Activated gamma-delta T cell treated with anti-CD3 and anti-CD28 coated beads, Interleukin-2, amount 50 U/mL, for 16 hours (primary cell): ENCODE data around the gene LDB2.

Experiments
- DNase-seq: peaks from one replicate; pipeline ENCODE4 v3.0.0-alpha.2; 2020; ENCODE audit warnings: low read depth

Gene LDB2

DNA sequence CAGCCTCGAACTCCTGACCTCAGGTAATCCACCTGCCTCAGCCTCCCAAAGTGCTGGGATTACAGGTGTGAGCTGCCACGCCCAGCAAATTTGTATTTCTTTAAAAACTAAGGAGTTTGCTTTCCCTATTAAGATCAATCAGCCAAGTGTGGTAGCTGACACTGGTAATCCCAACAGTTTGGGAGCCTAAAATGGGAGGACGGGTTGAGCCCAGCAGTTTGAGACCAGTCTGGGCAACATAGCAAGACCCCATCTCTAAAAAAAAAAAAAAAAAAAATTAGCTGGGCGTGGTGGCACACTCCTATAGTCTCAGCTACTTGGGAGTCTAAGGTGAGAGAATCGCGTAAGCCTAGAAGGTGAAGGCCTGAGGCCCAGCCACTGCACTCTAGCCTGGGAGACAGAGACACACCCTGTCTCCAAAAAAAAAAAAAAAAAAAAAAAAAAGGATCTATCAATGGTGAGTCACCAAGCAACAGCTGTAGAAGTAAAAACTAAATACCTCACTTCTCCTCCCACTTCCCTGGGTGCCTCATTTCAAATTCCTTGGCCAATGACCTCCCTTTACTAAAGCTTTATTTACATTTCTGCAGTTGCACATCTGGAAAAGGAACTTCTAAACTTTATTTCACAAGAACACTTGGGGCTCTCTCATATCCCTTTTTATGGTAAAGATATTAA lies 54.5 kb downstream of the LDB2 start:
- no peak for DNase-seq

DNA sequence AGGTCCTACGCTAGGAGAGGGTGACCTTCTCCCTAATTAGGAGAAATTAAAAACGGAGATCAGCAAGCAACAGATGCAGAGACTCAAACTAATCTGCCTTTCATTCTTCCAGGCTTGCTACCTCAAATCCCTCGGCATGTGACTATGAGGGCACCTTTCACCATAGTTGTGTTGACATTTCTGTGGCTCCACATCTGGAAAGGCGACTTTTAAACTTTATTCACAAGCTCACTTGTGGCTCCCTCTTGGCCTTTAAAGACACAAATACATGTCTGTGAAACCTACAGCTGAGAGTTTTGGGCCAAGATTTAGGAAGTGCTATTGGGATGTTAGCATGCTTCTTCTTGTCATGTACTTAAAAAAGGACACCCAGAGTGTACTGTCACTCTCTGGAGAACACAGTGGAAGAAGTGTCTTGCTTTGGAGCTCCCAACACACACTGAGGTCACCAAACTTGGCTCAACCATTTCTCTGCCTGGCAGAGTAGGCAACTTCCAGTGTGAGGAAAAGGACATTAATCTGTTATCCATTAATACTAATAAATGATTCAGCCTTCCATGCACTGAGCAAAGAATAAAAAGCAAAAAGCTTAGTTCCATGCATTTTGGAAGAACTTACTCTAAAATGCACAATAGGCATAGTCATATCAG lies 60.1 kb downstream of the LDB2 start:
- no peak for DNase-seq

DNA sequence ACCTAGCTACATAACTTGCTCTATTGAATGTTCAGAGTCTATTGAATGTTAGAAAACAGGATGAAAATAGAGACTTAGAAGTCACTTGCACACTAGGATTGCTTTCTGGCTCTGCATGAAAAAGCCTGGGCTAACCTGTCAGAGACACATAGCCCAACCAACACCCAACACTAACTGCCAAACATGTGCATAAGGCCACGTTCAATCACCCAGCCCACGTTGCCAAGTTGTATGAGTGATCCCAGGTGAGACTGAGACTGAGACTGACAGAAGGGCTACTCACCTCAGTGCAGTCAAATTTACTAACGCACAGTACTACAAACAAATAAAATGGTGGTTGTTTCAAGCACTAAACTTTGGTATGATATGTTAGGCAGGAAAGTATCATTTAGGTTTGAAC lies 61.0 kb downstream of the LDB2 start:
- no peak for DNase-seq

DNA sequence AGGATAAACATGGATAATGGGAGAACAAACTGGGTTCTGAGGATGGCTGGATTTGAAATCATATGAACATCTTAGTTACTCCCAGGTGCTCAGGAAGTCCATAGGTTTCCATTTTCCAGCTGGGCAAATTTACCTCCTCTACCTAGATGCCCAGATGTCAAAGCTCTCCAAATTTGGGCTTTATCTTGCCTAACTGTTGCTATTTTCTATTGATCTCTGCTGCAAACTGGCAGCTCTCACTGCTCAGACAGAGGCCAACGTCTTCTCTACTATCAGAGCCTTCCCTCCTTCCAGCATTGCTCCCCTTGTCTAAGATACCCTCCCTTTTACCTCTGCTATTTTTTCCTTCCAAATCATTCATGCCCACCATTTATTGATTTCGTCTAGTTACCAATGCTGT lies 62.1 kb downstream of the LDB2 start:
- DNase-seq, result no peak

DNA sequence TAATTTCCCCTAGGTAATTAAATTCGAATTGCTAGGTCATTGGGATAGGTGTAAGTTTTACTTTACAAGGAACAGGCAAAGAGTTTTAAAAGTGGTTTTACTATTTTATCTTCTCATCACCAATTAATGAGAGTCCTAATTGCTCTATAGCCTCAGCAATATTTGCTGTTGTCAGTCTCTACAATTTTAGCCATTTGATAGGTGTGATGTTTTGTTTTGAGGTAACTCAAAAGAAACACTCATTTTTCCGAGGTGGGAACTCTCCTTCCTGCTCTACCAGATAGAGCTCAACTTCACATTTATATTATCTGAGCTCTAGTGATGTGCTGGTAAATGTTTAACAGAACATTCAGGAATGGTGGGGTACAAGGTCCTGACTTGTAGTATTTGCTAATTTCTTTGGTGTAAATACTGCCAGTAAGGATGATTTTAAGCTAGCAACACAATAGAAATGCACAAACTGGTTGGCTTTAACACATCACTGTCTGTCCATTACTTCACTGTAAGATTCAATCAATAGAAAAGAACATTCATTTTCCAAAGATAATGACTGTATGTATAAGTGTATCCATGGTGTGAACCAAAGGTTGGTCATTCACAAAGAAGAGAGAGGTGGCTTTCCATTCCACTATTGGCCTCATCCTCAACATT lies 62.7 kb downstream of the LDB2 start:
- no peak for DNase-seq

DNA sequence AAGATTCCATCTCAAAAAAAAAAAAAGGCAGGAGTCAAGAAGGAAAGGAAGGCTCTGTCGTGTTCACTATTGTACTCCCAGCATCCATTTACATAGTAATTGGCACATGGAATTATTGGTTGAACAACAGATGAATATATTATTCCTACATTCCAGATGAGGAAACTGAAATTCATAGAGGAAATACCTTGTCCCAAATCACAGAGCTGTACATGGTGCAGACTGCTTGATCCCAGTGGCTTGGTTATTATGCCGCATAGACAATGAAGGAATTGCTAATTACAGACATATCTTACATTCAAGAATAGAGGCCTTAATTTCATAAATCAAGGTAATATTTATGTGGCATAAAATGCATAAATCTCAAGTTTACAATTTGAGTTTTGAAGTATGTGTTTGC lies 63.6 kb downstream of the LDB2 start:
- no peak for DNase-seq

DNA sequence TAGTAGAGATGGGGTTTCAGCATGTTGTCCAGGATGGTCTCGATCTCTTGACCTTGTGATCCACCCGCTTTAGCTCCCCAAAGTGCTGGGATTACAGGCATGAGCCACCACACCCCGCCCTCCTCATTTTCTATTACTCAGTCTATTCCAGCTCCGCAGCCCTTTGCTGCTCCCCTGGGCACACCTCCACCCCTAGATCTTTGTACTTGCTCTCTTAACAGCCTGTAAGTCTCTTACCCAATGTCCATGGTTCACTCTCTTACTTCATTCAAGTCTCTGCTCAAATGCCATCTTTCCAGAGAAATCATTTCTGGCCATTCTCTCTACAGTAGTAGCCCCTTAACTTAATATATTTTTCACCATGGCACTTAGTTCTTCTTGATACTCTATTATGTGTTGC lies 64.7 kb downstream of the LDB2 start:
- DNase-seq, result no peak

DNA sequence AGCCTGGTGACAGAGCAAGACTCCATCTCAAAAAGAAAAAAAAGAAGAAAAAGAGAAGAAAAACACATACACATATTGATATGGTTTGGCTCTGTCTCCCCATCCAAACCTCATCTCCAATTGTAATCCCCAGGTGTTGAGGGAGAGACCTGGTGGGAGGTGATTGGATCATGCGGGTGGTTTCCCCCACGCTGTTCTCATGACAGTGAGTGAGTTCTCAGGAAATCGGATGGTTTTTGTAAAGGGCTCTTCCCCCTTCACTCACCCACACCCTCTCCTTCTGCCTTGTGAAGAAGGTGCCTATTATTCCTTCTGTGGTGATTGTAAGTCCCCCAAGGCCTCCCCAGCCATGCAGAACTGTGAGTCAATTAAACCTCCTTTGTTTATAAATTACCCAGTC lies 68.4 kb downstream of the LDB2 start:
- DNase-seq, result no peak

DNA sequence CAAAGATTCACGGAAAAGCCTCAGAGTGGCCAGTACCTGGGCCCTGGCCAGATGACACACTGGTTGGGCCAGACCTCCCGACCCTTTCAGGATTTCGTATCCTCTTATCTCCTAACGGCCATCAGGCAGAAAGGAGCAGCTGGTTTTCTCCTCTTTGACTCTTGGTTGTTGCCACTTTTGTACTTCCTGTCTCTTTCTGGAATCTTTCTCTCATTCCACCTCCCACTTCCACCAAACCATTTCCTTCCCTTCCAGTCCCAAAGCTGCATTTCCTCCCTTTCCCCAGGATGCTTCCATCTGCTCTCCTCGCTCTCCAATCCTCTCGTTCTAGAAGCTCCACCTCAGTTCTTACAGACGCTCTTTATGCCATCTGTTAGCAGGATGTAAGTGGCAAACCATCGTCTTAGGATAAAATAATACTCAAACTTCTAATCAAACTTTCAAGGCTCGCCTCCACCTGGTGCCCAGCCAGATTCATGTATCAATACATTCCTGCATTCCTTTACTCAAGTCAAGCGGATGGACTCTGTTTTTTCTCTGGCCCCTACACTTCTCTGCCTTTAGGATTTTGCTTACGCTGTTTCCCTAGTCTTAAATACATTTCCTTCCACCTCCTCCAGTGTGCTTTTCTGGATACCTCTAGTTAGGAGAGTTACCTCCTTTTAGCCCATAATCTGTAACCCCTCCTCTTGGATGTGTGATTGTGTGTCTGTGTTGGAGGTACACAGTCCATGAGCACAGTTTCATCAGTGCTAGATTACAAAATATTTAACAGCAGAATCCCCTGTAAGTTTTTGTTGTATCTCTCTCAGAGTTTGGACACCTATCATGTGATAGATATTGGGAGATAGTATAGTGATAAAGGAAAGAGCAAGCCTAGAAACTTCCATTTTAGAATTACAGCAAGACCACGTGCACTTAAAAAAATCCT lies 70.4 kb downstream of the LDB2 start:
- no peak for DNase-seq

DNA sequence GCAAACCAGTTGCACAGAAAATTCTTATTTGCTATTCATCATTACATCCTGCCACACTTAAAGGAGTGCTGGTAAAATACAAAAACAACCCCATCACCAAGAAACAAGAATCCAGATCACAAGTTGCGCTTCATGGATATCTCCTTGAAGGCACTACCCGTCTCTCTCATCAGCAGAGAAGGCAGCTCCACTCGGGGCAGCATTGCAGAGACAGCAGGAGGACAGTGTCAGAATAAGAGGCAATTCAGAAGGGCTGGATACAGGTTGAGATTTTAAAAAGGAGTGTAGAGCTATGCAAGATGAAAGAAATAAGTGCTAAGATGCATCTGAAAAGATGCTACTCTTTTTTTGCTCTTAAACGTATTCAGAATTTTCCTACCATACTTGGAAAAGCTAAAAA lies 71.4 kb downstream of the LDB2 start:
- no peak for DNase-seq

DNA sequence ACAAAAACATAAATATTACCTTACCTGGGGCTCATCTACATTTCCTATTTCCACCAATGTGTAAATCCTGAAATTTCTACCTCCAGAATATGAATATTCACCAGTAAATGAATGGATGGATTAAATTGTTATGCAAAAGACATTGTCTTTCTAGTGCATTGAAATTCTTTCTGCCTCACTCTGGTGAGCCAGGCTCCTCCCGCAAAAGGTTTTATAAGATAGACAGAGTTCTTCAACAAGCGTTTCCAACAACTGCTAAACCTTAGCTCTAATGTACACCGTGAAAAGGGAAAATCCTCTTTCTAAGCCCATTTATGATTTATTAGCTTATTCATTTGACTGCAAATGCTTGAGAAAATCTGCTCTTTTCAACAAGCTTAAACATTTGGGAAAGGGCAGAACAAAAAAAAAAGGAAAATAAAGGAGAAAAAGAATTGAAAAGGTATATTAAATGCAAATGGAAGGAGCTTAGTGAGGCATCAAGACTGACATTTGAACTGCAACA lies 72.0 kb downstream of the LDB2 start:
- no peak for DNase-seq

DNA sequence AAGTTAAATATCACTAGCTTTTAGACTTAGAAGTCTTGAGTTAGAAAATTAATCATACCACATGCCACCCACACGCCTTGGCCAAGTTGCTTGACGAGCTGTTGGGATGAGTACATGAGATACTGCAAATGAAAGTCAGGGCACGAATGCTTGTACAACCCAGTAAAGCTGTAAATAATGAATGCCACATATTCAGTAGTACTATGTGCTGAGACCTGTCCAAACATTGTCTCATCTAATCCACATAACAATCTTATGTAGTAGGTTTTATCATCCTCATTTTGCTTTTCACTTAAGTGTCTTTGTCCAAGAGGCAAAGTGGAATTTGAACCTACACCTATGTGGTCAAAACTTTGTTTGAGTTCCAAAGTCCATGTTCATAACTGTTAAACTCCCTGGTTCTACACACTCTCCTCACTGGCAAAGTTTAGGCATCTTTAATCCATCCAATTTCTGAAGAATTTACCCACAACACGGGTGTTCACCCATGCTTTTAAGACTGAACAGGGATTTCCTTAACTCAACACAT lies 74.1 kb downstream of the LDB2 start:
- DNase-seq, result no peak

DNA sequence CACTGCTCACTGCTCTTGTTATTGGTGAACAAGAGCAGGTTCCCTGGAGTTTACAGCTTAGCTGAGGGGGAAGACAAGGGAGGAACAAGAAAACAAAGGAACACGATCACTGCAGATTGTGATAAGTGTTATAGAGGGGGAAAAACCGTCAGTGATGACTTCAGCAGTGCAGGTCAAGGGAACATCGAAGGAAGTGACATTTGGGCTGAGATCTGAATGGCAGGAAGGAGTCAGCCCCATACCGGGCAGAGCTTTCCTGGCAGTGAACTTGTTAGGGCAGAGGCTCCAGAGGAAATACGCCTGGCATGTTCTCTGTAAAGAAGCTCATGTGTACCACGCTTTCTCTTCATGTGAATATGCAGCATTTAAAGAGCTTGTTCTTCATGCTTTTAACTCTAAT lies 78.1 kb downstream of the LDB2 start:
- no peak for DNase-seq

DNA sequence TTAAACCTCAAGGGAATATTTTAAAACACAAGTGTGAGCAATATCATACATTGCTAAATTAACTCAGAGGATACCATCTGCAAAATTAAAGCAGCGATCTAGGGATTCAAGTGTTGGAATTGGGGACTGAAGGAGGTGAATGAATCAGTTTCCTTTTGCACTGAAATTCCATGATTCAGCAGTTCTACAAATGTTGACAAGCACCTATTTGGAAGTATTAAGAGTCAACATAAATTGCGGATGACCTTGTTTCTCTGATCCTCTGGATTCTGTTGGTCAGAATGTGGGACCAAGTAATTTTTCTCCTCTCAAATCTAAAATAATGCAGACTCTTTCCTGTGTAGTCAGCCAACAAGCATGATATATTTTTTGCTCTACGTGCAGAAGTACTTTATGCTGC lies 78.8 kb downstream of the LDB2 start:
- no peak for DNase-seq

DNA sequence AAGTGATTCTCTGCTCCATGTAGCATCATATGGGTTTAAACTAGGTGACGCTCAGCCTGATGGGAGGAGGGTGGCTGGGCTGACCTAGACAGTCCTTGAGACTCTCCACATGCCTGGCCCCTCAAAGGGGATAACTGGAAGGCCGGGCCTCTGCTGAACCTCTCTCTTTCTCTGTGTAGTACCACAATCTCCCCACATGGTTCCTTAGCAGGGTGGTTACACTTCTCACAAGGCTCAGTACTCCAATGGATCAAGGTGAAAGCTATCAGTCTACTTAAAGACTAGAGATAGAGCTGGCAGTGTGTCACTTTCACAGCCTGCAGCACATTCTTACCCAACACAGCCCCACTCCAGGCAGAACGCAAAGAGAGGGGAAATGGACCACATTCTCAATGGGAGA lies 80.4 kb downstream of the LDB2 start:
- no peak for DNase-seq

DNA sequence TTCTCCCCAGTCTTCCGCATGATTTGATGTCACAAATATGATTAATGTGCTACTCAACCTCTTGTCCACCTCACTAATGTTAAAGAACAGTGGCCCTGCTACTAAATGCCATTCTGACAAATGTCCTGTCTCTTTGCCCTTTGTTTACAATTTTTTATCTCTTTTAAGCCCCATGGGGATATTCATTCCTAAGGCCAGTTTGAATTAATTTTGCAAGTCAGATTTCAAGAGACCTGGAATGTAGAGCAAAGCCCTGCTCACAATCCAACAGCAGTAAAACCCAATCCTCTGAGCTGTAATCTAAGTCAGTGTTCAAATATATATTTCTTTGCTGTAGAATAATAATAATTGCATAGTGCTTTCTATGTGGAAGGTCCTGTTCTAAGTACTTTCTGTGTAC lies 81.2 kb downstream of the LDB2 start:
- DNase-seq, result no peak

DNA sequence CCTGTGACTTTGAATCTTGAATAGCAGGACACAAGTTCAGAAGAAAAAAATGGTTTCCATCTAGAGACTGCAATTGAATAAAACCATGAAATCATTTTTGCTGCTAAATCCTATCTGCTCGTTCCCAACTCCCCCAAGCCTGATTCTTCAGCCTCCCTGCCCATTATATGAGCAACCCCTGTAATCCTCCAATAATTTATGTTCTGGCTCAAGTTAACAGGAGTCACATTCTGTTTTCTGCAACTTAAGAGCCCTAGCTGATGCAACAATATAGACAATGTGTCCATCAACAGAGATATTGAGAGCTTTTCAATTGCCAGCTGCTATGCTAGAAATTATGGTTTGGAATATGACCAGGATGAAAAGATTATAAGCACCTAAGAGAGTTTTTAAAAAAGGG lies 84.1 kb downstream of the LDB2 start:
- DNase-seq, result no peak

DNA sequence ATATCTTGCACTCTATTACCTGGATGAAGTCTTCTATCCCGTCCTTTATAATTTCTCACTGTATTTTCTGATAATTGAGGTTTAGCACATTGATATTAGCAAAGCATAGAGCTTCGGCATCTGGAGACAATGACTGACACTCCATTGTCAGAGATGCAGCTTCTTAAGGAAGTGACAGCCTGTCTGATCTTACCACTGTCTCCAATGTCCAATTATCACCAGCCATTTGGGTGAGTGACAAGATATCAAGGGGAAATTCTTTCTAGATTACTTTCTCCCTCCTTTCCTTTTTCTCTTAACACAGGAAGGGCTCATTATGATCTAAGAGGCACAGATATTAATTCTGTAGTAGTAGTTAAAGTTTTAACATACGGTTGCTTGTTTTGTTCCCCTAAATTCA lies 86.4 kb downstream of the LDB2 start:
- DNase-seq, result no peak

DNA sequence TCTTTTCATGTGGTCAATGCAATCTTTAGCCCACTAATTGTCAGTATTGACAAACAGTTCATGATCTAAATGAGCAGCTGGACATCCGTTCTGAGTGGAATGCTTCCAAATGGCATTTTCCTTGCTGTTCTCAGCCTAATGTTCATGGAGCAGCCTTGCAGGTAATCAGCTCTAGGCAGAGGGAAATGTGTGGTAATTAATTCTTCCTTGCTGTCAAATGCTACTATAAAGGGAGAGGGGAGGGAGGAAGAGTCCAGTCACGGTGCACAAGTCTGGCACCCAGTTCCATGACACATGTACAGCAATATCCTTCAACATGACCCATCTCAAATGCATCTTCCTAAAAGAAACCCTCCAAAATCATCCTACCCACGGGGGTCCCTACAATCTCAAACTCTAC lies 88.5 kb downstream of the LDB2 start:
- DNase-seq, result no peak

DNA sequence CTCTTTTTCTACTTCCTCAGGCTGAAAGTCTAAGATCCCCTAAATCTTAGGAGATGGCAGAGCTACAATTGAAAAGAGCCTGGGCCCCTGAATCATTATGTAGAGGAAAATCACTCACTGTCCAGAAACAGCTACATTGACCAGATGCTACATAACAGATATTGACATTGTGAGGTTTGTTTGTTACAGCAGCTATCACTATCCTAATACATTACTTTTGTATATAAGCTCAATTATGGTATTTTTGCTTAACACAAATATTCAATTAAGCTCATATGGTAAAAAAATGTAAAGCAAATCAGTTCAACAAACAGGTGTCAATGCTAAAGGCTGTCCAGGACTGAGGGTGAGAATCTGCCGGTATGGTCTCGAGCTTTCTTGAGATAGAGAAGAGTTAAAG lies 89.4 kb downstream of the LDB2 start:
- DNase-seq, result no peak

DNA sequence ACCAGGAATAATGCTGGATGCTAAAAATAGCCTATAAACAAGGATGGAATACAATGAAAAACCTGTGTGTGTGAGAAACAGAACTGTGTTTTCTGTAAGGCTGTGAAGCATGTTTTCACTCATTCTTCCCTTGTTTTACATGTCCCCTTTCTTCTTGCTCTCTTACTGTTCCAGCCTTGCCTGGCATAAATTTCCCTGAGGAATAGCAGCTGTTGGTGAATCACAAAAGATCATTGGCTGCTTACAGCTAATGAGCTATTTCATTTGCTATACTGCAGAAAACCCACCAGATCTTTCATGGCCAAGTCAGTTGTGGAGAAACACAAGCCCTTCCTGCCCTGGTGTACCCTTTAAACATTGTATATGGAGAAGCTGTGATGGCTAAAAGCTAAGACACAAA lies 91.1 kb downstream of the LDB2 start:
- no peak for DNase-seq

DNA sequence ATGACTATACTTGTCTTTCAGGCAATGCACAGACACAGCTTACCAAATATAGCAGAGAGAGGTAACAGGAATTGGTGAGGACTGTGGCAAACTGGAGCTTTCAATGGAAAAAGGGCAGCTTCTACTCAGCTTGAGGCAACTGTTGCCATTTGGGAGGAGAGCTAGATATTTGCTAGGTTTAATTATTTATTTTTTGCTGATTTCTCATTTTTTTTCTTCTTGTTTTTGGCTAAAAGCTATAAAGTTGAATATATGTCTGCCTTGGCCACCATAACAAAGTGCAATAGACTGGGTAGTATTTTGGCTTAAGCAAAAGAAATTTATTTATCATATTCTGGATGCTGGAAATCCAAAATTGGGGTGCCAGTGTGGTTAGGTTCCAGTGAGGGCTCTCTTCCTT lies 93.9 kb downstream of the LDB2 start:
- no peak for DNase-seq
